OCI-LY3 (cell line): ENCODE measurements around the gene NT5C3A.
"Not testable (repeated sequence)": the region's sequence is repeated elsewhere in the genome, so short reads cannot be mapped to it uniquely, and the experiment has no call there.

Experiments used
- H2AFZ ChIP-seq: fragments of 200-600, 300-600 bp; shearing (Covaris generic); 2 replicates; pipeline ENCODE4 v1.6.0; 2014; ENCODE audit warnings: antibody characterized with exemption, low read depth, low read length
- H3K27ac ChIP-seq: fragments of 200-600, 300-600 bp; sonication (generic); 2 replicates; pipeline ENCODE4 v1.5.1; 2014; ENCODE audit warnings: mild to moderate bottlenecking, low read length, moderate library complexity, mixed read lengths
- H3K27me3 ChIP-seq: fragments of 200-600, 300-600 bp; sonication (generic); 2 replicates; pipeline ENCODE4 v1.6.1; 2014; ENCODE audit warnings: low read depth, low read length, mixed read lengths
- H3K36me3 ChIP-seq: fragments of 200-600, 300-600 bp; sonication (generic); replicated peaks from 2 replicates; pipeline ENCODE3; 2014; ENCODE audit warnings: low read depth, low read length, mixed read lengths
- H3K4me1 ChIP-seq: fragments of 300-600, 200-600 bp; sonication (generic); 2 replicates; pipeline ENCODE4 v1.6.1; 2014; ENCODE audit warnings: low read length, mixed read lengths
- H3K4me2 ChIP-seq: fragments of 200-600, 300-600 bp; sonication (generic); 2 replicates; pipeline ENCODE4 v1.6.1; 2014; ENCODE audit warnings: low read length, mixed read lengths
- H3K4me3 ChIP-seq: fragments of 300-600, 200-600 bp; sonication (generic); 2 replicates; pipeline ENCODE4 v1.5.1; 2014; ENCODE audit warnings: antibody characterized with exemption, mild to moderate bottlenecking, low read length, moderate library complexity
- H3K79me2 ChIP-seq: fragments of 300-600, 200-600 bp; shearing (Covaris generic); 2 replicates; pipeline ENCODE4 v1.6.1; 2014; ENCODE audit warnings: mild to moderate bottlenecking, low read length, mixed read lengths
- H3K9ac ChIP-seq: fragments of 300-600, 200-600 bp; shearing (Covaris generic); 2 replicates; pipeline ENCODE4 v1.6.0; 2014; ENCODE audit warnings: mild to moderate bottlenecking, low read length, moderate library complexity
- H3K9me3 ChIP-seq: fragments of 200-600, 300-600 bp; shearing (Covaris generic); 2 replicates; pipeline ENCODE4 v1.6.1; 2014; ENCODE audit warnings: low read length, mixed read lengths; ENCODE audit not compliant: insufficient read depth
- H4K20me1 ChIP-seq: fragments of 200-600, 300-600 bp; sonication (generic); 2 replicates; pipeline ENCODE4 v1.6.1; 2016; ENCODE audit warnings: low read length, mixed read lengths; ENCODE audit not compliant: insufficient read depth
- EZH2phosphoT487 ChIP-seq: fragments of 200-600 bp; shearing (Covaris generic); IDR thresholded peaks from 2 replicates; pipeline ENCODE4 v1.6.1; 2018; ENCODE audit warnings: antibody characterized with exemption, mixed run types, low read depth
- TF ChIP-seq, protein P1 (sequence below): fragments of 200-600, 300-600 bp; sonication (generic); IDR thresholded peaks from 2 replicates; pipeline ENCODE4 v1.5.1; 2014; ENCODE audit warnings: antibody characterized with exemption, low read length, low read depth

NT5C3A gene

DNA sequence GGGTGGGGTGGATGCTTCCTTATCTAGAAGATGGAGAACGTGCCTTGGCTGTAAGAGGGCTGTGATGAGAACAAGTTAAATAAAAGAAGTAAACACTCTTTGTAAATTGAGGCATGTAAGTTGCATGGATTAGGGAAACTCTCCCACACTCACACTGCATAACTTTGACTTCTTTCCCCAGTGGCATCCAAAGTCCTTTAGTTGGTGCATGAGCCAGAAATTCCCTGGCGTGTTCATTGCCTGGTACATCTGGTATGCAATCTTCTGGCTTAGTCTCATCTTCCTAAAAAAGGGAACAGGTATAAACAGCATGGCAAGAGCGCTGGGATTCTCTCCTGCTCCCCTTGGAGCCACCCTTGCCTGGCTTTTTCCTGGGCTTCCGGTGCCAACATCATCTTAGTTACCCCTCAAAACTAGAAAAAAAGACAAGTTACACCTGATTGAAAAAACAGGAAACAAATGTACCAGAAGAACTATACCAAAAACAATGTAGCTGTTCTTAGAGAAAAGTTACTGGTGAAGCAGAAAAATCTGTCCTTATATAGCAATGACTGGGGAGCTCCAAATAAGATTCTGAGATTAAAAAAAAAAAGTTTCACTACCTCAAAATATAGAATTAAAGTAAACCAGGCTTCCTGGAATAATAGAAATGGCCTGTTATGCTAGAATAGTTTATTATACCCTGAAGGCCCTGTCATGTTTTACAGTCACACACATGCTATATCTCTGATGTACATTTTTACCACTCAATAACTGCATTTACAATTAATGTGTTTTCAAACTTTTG is 36.8 kb upstream of the NT5C3A start:
- Histone ChIP-seq H3K9me3 (no peaks in the 10 kb centered on the region), H3K27me3 (no peaks in the 10 kb centered on the region), H4K20me1 (no peaks in the 10 kb centered on the region), H3K27ac (peak overlapping the region; percentile 94), H3K4me2 (peak overlapping the region; percentile 65), H3K9ac (peak overlapping the region; percentile 77), H3K36me3 (peaks cover 41% of the 10 kb centered on the region), H3K79me2 (peaks cover 33% of the 10 kb centered on the region), H3K4me1 (peaks cover 28% of the 10 kb centered on the region), H3K4me3 (peak overlapping the region; percentile 22; the same call in 1 of the 2 replicates), H2AFZ (no peak overlapping the region)
- TF ChIP-seq, protein P1, sequence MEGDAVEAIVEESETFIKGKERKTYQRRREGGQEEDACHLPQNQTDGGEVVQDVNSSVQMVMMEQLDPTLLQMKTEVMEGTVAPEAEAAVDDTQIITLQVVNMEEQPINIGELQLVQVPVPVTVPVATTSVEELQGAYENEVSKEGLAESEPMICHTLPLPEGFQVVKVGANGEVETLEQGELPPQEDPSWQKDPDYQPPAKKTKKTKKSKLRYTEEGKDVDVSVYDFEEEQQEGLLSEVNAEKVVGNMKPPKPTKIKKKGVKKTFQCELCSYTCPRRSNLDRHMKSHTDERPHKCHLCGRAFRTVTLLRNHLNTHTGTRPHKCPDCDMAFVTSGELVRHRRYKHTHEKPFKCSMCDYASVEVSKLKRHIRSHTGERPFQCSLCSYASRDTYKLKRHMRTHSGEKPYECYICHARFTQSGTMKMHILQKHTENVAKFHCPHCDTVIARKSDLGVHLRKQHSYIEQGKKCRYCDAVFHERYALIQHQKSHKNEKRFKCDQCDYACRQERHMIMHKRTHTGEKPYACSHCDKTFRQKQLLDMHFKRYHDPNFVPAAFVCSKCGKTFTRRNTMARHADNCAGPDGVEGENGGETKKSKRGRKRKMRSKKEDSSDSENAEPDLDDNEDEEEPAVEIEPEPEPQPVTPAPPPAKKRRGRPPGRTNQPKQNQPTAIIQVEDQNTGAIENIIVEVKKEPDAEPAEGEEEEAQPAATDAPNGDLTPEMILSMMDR = no peak
- TF ChIP-seq EZH2phosphoT487 = no peak

DNA sequence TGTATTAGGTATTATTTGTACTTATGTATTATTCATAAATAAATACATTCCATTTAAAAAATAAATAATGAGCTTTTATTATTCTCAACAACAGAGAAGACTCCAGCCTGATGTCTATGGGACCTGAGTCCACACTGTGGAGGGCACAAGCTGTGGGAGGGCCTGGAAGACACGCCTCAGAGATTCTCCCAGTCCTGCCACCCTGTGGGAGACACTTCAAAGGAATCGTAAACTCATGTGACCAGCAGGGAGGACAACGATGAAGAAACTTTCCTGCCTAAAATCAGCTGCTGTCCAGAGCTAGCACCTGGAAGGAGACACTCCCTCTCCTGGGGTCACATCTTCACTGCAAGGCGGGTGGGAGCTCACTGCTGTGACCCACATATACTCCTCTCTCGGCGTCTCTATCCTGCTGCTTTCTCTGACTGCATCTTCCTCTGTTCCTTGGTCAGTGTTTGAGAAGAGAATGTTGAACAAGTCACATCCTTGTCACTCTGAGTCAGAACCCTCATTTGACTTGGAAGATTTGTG is 32.2 kb upstream of the NT5C3A start:
- Histone ChIP-seq H3K4me1 (peaks cover 15% of the 10 kb centered on the region), H3K36me3 (peaks cover 31% of the 10 kb centered on the region)

DNA sequence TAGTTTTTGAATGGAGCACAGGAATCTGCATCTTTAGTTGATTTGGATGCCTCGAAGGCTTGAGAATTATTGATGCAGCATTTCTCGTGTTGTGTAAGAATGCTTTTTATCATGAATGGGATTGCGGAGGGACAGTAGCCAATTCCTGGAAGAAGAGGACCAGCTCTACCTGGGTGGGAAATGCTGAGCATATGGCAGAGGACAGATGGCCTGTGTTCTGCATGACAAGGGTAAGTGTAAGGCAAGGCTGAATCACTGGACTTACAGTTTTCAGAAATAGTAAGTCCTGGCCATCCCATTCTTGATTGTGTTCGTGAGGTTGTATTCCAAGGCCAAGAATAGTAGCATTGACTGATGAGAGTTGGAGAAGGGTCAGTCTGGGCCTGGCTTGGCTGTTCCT is 30.7 kb upstream of the NT5C3A start:
- H3K4me2 ChIP-seq = no peak overlapping the region
- no peak overlapping the region for H3K9ac ChIP-seq
- no peaks in the 10 kb centered on the region; the same call in 1 of the 2 replicates for H3K4me1 ChIP-seq
- no peaks in the 10 kb centered on the region for H3K27me3 ChIP-seq
- peaks cover 21% of the 10 kb centered on the region for H3K36me3 ChIP-seq
- no peak for TF ChIP-seq EZH2phosphoT487
- TF ChIP-seq, protein P1 = no peak
- no peaks in the 10 kb centered on the region for H4K20me1 ChIP-seq
- no peak overlapping the region for H2AFZ ChIP-seq
- no peak overlapping the region for H3K27ac ChIP-seq
- 0 out of 2 replicates have a peak, but pooled peaks cover 2% of the 10 kb centered on the region for H3K79me2 ChIP-seq
- no peaks in the 10 kb centered on the region for H3K9me3 ChIP-seq
- no peak overlapping the region for H3K4me3 ChIP-seq

More for the DNA sequence above, 32.2 kb upstream of the NT5C3A start:
- not testable (repeated sequence) for H3K9ac ChIP-seq, H3K27ac ChIP-seq, H3K79me2 ChIP-seq, H3K4me2 ChIP-seq, H4K20me1 ChIP-seq, H3K9me3 ChIP-seq, H3K4me3 ChIP-seq, H2AFZ ChIP-seq, H3K27me3 ChIP-seq

DNA sequence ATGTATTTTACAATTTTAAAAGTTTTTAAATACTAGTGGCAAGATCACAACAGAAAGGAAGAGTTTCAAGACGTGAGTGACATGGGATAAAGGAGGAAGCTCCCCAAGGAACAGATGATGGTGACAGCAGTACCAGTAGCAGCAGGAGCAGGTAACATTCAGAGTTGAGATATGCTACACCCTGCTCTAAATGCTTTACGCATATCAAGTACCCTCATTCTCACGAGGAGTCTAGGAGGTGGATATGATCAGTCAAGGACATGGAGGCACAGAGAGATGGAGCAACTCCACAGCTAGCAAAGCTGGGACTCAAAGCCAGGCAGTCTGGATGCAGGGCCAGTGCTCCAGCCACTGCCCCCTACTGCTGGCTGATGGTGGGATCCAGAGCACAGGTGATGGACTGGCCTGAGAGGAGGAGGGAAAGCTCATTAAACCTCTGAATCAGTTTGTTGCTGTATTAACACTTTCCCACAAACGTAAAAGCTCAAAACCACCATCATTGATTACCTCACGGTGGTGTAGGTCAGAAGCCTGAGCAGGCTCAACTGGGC is 29.1 kb upstream of the NT5C3A start:
- TF ChIP-seq, protein P1 = no peak
- TF ChIP-seq EZH2phosphoT487 = no peak
- Histone ChIP-seq H3K79me2 (no peaks in the 10 kb centered on the region), H4K20me1 (no peaks in the 10 kb centered on the region), H3K4me1 (no peaks in the 10 kb centered on the region), H2AFZ (no peak overlapping the region), H3K27ac (no peak overlapping the region), H3K9ac (no peak overlapping the region), H3K4me3 (no peak overlapping the region), H3K36me3 (peaks cover 12% of the 10 kb centered on the region), H3K4me2 (no peak overlapping the region), H3K27me3 (no peaks in the 10 kb centered on the region), H3K9me3 (no peaks in the 10 kb centered on the region)
